Activated CD8-positive, alpha-beta memory T cell treated with anti-CD3 and anti-CD28 coated beads for 24 hours (primary cell): ENCODE data around the gene ITGB6.

Source experiments
- DNase-seq: peaks from one replicate; pipeline ENCODE4 v3.0.0-alpha.2; 2020

The ITGB6 gene, protein sequence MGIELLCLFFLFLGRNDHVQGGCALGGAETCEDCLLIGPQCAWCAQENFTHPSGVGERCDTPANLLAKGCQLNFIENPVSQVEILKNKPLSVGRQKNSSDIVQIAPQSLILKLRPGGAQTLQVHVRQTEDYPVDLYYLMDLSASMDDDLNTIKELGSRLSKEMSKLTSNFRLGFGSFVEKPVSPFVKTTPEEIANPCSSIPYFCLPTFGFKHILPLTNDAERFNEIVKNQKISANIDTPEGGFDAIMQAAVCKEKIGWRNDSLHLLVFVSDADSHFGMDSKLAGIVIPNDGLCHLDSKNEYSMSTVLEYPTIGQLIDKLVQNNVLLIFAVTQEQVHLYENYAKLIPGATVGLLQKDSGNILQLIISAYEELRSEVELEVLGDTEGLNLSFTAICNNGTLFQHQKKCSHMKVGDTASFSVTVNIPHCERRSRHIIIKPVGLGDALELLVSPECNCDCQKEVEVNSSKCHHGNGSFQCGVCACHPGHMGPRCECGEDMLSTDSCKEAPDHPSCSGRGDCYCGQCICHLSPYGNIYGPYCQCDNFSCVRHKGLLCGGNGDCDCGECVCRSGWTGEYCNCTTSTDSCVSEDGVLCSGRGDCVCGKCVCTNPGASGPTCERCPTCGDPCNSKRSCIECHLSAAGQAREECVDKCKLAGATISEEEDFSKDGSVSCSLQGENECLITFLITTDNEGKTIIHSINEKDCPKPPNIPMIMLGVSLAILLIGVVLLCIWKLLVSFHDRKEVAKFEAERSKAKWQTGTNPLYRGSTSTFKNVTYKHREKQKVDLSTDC

GRCh38 chr2:160199683-160200389 is at the start of gene ITGB6:
Gene ITGB6 (minus strand): TSS chr2:160200272. CDS start chr2:160200063, 209 bp downstream.
- DNase-seq, result no peak

- no peak for DNase-seq
These were observed 47.4 kb upstream of the ITGB6 start for GRCh38 chr2:160247296-160248035.

DNA sequence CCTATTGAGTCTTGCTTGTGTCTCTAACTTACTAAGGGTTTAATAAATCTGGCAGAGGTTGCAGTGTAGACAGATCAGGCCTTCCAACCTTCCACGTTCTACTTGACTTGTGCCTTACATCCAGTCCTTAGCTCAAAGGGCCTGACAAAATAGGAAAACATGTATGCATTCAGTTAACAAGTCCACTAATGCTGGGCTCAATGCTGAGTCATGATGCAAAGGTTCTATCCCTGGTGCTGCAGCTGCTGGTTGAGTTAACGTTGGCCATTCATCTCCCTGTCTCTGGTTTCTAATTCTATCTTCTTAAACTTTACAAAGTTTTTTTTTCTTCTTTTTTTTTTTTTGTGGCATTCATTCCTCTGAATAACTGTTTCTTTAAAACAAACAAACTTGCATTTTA is 46.3 kb upstream of the ITGB6 start:
- no peak for DNase-seq

- DNase-seq, result no peak
These were observed 45.6 kb upstream of the ITGB6 start for GRCh38 chr2:160245614-160246155.

GRCh38 chr2:160242893-160243564 is 43.0 kb upstream of the ITGB6 start:
- no peak for DNase-seq

GRCh38 chr2:160241251-160242137 is 41.4 kb upstream of the ITGB6 start:
- no peak for DNase-seq

- no peak for DNase-seq
These were observed 39.4 kb upstream of the ITGB6 start for GRCh38 chr2:160239436-160239835.

DNA sequence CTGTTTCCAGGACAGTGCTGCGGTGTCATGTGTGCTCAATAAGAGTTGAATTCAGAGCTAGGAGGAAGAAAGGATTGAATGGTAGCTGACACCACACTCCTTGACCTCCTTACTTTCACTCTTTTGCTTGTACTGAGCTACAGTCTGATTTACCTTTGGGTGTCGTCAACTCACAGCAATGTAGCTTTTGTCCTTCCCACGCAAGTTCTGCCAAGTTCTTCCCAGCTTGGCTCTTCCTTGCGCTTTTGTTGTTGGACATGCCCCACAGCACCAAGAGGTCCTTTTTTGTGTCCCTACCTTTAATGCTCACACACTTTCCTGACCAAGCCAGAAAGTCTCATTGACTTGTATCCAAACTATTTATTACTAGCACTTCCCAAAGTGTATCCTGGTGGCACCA is 38.3 kb upstream of the ITGB6 start:
- no peak for DNase-seq

- no peak for DNase-seq
These were observed 32.9 kb upstream of the ITGB6 start for GRCh38 chr2:160232905-160233475.

GRCh38 chr2:160229591-160229990 is 29.5 kb upstream of the ITGB6 start:
- DNase-seq, result no peak

DNA sequence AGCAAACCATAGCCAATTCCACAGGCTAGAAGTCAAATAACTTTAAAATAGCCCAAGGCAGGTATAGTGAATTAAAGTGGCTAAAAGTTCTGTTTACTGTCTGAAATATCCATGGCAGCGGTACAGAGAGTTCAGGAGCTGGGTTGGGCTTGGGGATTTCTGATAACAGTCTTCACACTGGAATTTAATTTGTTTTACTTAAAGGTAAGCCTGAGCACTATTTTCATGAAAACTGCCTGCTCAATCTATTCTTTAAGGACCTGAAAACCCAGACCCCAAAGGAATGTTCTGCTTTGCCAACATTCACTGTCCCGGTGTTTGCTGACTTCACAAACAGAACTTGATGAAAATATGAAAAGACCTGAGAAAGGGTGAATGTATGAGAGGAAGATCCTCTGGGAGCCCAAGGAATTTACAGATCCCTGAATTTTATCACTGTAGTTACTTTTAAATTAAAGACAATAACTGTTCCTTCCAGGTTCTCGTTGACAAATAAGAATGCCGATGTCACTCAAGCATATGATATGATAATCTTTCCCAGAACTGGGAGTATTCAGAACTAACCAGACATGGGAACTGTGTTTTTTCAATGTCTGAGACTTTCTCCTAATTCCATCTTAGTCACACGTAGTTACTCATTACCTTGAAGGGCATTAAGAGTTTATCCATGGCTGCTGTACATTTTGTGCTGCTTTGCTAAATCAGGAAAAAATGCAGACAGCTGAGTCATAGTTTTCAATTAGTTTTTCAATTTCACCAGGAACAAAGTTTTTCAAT is 28.3 kb upstream of the ITGB6 start:
- DNase-seq, result no peak

DNA sequence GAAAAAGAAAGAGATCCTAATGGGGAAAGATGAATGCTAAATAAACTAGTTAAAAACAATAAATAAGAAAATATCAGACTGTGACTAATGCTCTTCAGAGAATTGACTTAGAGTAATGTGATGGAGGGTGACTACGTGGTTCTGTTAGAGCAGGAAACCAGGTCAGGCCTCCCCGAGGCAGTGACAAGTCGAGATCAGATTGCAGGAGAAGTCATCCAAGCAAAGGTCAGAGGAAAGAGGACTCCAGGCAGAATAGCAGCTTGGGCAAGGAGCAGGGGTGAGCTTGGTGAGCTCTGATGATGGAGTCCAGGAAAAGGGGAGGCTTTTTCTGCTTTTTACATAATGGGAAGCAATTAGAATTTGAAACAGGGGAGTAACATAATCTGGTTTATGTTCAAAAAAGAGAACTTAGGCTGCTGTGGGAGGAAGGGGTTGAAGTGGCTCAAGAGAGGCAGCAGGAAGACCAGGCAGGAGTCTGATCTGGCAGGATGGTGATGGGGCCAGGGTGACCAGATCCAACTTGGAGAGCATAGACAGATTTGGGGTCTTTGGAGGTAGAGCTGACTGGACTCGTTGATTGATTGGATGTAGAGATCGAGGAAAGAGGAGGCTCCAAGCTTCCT is 27.3 kb upstream of the ITGB6 start:
- DNase-seq, result no peak

DNA sequence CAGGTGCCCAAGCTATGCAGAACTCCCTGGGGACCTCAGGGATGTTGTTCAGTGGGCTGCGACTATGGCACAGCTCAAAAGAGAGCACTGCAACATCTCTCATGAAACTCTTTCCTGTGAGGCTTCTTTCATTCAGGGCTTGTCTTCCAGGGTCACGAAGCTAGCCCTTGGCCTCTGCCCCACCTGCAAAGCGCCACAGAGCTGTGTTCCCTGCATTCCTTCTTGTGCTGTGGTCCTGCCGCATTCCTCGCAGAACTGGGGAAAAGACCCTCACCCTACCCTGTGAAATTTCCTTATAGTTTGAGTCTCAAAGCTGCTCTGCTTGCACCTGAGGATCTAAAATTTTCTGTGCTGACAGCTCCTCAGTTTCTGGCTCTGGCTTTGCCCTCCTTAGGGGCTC is 26.3 kb upstream of the ITGB6 start:
- no peak for DNase-seq

- DNase-seq, result no peak
These were observed 25.6 kb upstream of the ITGB6 start for GRCh38 chr2:160225722-160226121.

- DNase-seq, result no peak
These were observed 24.4 kb upstream of the ITGB6 start for GRCh38 chr2:160224507-160224906.

DNA sequence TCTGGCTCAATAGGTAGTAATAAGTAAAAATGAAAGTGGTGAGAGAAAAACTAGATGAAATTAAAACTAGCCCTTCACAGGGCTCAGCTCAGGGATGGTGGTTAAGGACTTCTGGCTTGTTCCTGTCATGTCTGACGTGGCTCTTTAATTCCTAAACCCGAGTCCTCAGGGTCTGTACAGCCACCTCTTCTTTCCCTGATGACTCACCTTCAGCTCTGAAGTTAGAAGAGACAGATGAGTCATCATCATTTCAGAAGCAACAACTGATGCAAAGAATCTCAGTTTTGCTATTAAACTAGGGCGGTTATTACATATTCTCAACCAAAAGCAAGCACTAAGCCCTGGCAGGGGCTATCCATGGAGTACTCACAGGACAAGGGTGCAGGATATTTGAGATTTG is 24.0 kb upstream of the ITGB6 start:
- DNase-seq, result no peak

DNA sequence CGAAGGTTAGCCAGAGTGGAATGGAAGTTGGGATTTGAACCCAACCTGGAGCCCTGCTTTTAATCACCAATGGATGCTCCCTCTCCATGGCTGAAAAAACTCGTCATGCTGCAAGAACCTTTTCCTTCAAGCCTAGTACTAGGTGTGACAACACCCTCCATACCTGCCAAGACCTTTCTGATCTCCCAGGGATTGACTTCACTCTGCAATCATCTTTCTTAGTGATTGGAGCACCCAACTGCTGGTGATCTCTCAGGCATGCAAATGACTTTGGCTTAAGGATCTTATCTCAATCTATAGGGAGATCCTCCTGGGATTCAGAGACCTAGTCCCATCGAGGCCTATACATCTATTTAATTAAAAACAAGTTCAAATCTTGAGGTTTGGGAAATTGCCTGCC is 23.5 kb upstream of the ITGB6 start:
- DNase-seq, result no peak

- no peak for DNase-seq
These were observed 22.6 kb upstream of the ITGB6 start for GRCh38 chr2:160222546-160223283.
